Mesodermal cell (in vitro differentiated cells): Measurements from ENCODE around the gene ANGEL2.

ENCODE experiments used
- H3K27ac ChIP-seq: 2 replicates; pipeline ENCODE4 v1.7.0; 2013; ENCODE audit warnings: mild to moderate bottlenecking, low read depth, low read length, moderate library complexity; ENCODE audit not compliant: severe bottlenecking
- H3K36me3 ChIP-seq: 2 replicates; pipeline ENCODE4 v1.7.1; 2013; ENCODE audit warnings: mild to moderate bottlenecking, low read length, moderate library complexity; ENCODE audit not compliant: control insufficient read depth, insufficient read depth
- H3K4me1 ChIP-seq: one replicate; pipeline ENCODE4 v1.7.1; 2013; ENCODE audit warnings: mild to moderate bottlenecking, low read length; ENCODE audit not compliant: insufficient read depth, control insufficient read depth, poor library complexity, severe bottlenecking
- H3K4me3 ChIP-seq: 2 replicates; pipeline ENCODE4 v1.7.0; 2013; ENCODE audit warnings: low read length, control low read depth, mild to moderate bottlenecking; ENCODE audit not compliant: insufficient read depth, poor library complexity, severe bottlenecking; ENCODE audit errors: extremely low read depth
- H3K9me3 ChIP-seq: 2 replicates; pipeline ENCODE4 v1.7.1; 2013; ENCODE audit warnings: mild to moderate bottlenecking, low read length, moderate library complexity; ENCODE audit not compliant: control insufficient read depth
- WGBS, 2 experiments: methylation state at CpG; one replicate each; pipeline ENCODE4 v1.1.5; 2013; ENCODE audit warnings: missing lambda C conversion rate in 2 of 2; ENCODE audit not compliant: insufficient coverage in 2 of 2; 5-methylcytosine and 5-hydroxymethylcytosine counted together

The ANGEL2 gene

DNA sequence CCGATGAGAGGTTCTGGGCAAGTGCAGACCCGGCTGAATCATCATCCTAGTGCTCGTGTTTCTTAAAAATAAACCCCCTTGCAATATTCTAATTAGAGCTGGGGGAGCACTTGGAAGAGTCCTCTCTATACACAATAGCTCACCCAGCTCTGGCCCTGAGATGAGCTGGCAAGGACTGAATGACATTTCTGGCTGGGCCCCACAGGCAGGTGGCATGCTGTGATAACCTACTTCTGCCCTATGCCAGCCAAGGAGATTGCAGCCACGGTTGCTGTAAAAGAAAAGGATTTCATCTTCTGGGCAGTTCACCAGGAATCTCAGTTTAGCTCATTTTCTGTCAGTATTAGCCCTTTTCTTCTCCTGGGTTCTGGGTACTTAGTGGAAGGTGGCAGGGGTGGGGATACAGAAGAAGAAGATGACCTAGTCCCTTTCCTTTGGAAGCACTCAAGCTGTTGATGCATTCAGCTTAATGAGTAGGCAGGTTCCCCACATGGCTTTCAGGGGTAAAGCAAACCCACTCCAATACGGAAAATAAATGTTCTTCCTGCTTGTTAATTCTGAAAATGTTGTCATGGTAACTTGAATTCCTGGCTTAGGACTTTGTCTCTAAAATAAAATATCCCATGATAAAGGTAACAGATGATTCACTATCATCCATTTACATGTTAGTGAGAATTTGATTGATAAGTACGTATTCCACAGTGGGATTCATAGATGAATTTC, 33.1 kb downstream of the ANGEL2 start:
- Histone ChIP-seq H3K27ac (no peak overlapping the region), H3K4me3 (no peak overlapping the region), H3K9me3 (no peaks in the 10 kb centered on the region), H3K4me1 (peaks cover 8% of the 10 kb centered on the region), H3K36me3 (peaks cover 5% of the 10 kb centered on the region)
- 86 to 92% methylated on average over 1 to 2 of the region's 6 CpGs for WGBS, 2 experiments

DNA sequence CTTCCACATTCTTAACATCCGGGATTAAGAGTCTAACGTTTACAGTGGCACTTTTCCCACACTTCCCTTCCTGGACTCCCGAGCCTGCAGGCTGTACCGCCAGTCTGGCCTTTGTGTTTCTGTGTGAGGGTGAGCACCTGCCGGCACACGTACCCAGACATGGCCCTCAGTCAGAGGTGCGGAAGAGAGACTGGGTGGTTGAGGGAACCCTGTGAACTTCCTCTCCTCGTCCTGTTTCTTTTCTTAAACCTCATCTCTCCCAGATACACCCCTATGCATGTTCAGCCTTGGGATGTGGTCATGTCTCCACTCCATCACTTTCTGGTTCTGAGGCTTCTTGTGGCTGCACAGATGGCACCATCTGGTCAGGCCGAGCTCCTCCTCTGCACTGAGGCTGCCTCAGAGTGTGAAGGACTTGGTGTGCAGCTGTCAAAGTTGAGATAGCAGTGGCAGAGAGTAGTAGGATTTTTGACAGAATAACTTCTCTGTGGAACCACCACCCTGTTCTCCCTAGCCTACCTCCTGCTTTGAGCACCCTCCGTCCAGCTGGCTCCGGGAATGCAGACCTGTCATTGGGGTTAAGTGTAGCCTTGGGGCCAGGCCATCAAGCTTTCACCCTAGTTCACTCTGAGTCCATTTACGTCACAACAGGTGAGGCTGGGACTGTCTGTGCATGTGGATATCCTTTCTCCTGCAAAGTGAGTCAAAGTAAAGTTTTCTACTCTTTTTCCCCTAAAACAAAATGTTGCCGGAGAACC, 33.9 kb downstream of the ANGEL2 start:
- no peak overlapping the region for H3K27ac ChIP-seq
- H3K4me1 ChIP-seq: peaks cover 8% of the 10 kb centered on the region
- H3K9me3 ChIP-seq: no peaks in the 10 kb centered on the region
- no peak overlapping the region for H3K4me3 ChIP-seq
- peaks cover 7% of the 10 kb centered on the region for H3K36me3 ChIP-seq
- WGBS, 2 experiments: 89 to 94% methylated on average over 5 to 7 of the region's 13 CpGs

DNA sequence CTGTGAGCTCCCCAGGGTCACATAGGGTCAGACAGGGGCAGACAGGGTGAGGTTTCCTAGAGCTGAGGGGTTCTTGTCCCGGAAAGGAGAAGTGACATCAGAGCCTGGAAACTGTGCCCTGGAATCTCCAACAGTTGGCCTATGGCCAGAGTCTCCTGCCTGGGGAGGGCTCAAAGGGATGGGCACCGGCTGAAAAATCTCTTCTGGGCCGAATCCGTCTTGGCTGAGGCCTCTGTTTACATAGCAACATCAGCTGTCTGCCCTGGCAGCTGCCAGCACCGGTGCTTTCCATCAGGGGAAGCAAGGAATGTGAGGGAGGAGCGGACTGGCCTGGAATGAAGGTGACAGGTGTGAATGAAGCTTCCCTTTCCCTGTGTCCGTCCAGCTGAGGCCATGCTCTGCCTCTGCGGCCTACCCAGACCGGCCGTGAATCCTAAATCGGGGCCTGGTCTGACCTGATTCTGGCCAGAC, 34.6 kb downstream of the ANGEL2 start:
- Histone ChIP-seq H3K9me3 (no peaks in the 10 kb centered on the region), H3K27ac (peak overlapping the region; percentile 16), H3K4me3 (no peak overlapping the region), H3K4me1 (peaks cover 8% of the 10 kb centered on the region), H3K36me3 (peaks cover 14% of the 10 kb centered on the region)
- WGBS, 2 experiments: 88 to 89% methylated on average over 10 to 11 of the region's 11 CpGs

DNA sequence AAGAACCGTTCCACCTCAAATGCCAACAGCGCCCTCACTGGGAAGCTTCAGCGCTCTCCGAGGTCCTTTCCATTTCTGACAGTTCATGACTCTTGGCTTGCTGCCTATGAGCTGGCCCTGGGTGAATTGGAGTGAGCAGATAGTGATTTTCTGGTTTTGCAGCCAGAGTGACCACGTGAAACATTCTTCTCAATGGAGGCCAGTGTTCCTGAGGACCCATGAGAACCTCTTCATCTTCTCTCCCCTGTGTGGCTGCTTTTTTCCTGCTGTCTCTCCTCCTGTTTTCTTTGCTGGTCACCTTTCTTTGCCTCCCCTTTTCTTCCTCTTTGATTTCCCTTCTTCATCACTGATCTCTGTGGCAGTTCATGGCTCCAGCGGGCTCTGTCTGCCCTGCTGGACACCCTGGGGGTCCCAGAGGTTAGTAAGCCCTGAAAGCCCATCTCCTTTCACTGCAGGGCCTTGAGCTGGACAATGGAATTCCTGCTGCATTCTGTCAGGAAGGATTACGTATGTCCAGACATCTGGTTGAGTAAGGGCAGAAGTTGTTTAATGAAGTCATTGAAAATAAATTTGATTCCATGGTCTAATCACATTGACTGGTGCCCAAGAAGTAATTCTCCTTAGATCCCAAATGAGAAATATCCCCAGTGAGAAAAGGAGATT, 35.4 kb downstream of the ANGEL2 start:
- Histone ChIP-seq H3K9me3 (no peaks in the 10 kb centered on the region), H3K36me3 (peaks cover 16% of the 10 kb centered on the region), H3K4me1 (peaks cover 8% of the 10 kb centered on the region), H3K27ac (peak overlapping the region; percentile 16), H3K4me3 (no peak overlapping the region)
- WGBS, 2 experiments: 87 to 93% methylated on average over 3 to 6 of the region's 7 CpGs

- WGBS, 2 experiments: 86 to 91% methylated on average over 1 to 4 of the region's 14 CpGs
- H3K27ac ChIP-seq: peak overlapping the region; percentile 16
- peaks cover 8% of the 10 kb centered on the region for H3K4me1 ChIP-seq
- no peak overlapping the region for H3K4me3 ChIP-seq
- peaks cover 20% of the 10 kb centered on the region for H3K36me3 ChIP-seq
- no peaks in the 10 kb centered on the region for H3K9me3 ChIP-seq
These were observed 36.1 kb downstream of the ANGEL2 start for GRCh38 chr1:212979340-212980122.

DNA sequence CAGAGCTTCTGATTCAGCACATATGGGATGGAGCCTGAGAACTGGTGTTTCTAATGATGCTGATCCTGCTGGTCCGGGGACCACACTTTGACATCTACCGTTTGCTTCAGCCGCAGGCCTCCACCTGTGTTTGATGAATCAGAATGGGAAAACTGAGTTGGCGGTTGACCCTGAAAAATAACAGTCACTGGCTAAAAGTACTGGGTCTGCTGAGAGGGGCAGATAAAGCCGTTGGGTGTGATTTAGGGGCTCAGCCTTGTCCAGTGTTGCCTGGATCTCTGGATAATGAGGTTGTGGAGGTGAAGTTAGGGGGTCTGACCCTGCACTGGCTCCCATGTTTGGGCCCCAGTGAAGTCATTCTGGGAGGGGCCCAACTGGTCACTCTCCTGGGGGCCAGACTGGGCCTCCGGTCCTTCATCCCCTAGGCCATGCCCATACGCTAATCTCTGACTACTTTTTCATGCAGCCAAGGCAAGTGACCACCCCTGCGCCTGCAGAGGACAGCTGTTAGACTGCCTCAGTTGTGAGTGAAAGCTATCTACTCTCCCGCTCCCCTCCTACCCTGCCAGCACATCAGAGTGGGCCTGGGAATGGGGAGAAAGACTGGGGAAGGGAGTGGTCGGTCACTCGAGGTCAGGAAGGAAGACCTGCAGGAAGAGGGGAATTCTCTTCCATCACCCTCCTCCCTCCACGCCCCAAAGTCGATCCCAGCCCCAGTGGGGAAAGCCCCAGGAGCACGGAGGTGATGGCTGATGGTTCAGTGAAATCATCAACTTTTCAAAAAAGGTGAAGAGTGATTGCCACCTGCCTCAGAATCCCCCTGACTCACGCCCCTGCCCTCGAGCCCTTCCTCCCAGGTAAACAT, 37.7 kb downstream of the ANGEL2 start:
- H3K36me3 ChIP-seq: peaks cover 32% of the 10 kb centered on the region
- H3K4me3 ChIP-seq: no peak overlapping the region
- no peak overlapping the region for H3K27ac ChIP-seq
- no peaks in the 10 kb centered on the region for H3K9me3 ChIP-seq
- 93 to 97% methylated on average over 9 to 10 of the region's 16 CpGs for WGBS, 2 experiments
- H3K4me1 ChIP-seq: peaks cover 8% of the 10 kb centered on the region

- Histone ChIP-seq H3K36me3 (peaks cover 37% of the 10 kb centered on the region), H3K9me3 (no peaks in the 10 kb centered on the region), H3K27ac (no peak overlapping the region), H3K4me1 (peaks cover 8% of the 10 kb centered on the region), H3K4me3 (no peak overlapping the region)
- WGBS, 2 experiments: 92 to 97% methylated on average over 6 to 8 of the region's 9 CpGs
These were observed 39.1 kb downstream of the ANGEL2 start for GRCh38 chr1:212976586-212976985.

GRCh38 chr1:212975111-212975918, 40.4 kb downstream of the ANGEL2 start:
- H3K4me1 ChIP-seq: peaks cover 3% of the 10 kb centered on the region
- no peaks in the 10 kb centered on the region for H3K9me3 ChIP-seq
- H3K27ac ChIP-seq: no peak overlapping the region
- 93% methylated on average over 8 to 10 of the region's 10 CpGs for WGBS, 2 experiments
- H3K36me3 ChIP-seq: peaks cover 37% of the 10 kb centered on the region
- H3K4me3 ChIP-seq: no peak overlapping the region

- no peak overlapping the region for H3K27ac ChIP-seq
- H3K36me3 ChIP-seq: peaks cover 42% of the 10 kb centered on the region
- 93 to 98% methylated on average over 4 to 6 of the region's 6 CpGs for WGBS, 2 experiments
These were observed 41.0 kb downstream of the ANGEL2 start for GRCh38 chr1:212974711-212975110.

More at GRCh38 chr1:212974711-212975110, 41.0 kb downstream of the ANGEL2 start:
- Histone ChIP-seq H3K4me1 (peaks cover 3% of the 10 kb centered on the region), H3K4me3 (no peak overlapping the region), H3K9me3 (no peaks in the 10 kb centered on the region)
